CD4-positive, alpha-beta T cell treated with Interleukin-4 for 4 hours (primary cell): ENCODE measurements around the gene PPP1R37.

ENCODE experiments used
- DNase-seq: peaks from one replicate; pipeline ENCODE4 v3.0.0-alpha.2; 2020

The PPP1R37 gene, protein sequence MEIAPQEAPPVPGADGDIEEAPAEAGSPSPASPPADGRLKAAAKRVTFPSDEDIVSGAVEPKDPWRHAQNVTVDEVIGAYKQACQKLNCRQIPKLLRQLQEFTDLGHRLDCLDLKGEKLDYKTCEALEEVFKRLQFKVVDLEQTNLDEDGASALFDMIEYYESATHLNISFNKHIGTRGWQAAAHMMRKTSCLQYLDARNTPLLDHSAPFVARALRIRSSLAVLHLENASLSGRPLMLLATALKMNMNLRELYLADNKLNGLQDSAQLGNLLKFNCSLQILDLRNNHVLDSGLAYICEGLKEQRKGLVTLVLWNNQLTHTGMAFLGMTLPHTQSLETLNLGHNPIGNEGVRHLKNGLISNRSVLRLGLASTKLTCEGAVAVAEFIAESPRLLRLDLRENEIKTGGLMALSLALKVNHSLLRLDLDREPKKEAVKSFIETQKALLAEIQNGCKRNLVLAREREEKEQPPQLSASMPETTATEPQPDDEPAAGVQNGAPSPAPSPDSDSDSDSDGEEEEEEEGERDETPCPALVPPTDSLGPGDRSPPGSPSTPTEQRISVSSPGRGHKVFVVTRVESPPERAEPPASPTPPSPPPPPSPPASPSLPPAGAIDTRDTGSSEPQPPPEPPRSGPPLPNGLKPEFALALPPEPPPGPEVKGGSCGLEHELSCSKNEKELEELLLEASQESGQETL

GRCh38 chr19:45092747-45093678 is at the start of gene PPP1R37:
TSS of gene PPP1R37 (plus strand) at chr19:45093179. CDS start at chr19:45093326, 147 bp downstream.
- DNase-seq: peak; percentile 97

- no peak for DNase-seq
Measured at GRCh38 chr19:45045671-45046353, 47.2 kb upstream of the PPP1R37 start.

DNA sequence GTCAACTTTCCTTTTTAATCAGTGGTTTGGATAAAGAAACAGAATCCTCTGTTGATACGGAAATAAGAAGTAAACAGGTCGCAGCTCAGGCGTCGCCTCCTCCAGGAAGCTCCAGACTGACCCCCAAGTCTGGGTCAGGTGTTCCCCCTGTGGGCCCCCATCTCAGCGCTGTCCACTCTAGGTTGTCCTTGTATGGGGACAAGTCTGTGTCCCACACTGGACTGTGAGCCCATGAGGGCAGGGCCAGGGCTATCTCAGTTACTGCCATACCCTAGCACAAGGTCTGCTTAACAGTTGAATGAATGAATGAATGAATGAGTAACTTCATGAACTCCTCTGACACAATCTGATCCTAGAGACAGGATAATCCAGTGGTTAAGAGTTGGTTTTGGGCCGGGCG is 46.6 kb upstream of the PPP1R37 start:
- no peak for DNase-seq

GRCh38 chr19:45047188-45047797 is 45.7 kb upstream of the PPP1R37 start:
- DNase-seq: no peak

DNA sequence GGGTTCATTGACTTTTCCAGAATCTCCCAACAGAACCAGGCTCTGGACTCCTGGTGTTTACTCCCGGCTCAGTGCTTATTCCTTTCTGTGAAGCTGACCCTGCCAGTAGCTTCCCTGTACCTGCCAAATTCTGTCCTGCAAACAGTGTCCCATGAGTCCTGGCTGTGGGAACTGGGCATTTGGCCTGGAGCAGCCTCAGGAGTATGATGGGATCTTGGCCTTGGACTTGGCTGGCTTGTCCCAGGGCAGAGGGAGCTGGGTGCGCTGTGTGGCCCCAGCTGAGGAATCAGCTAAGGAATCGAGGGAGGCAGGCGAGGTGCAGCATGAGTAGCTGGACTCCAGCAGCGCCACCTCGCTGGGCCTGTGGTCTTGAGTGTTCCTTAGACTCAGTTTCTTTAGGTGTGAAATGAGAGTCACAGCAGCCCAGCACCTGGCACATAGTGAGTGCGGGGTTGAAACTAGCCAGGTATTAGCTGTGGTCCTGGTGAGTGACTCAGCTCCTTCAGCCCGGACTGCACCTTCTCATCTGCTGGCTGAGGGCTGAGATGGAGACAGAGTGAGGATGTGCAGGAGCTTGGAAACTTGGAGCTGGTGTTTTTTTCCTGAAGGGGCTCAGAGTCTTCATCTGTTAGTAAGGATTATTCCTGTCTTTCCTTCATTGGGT is 43.8 kb upstream of the PPP1R37 start:
- DNase-seq: no peak

DNA sequence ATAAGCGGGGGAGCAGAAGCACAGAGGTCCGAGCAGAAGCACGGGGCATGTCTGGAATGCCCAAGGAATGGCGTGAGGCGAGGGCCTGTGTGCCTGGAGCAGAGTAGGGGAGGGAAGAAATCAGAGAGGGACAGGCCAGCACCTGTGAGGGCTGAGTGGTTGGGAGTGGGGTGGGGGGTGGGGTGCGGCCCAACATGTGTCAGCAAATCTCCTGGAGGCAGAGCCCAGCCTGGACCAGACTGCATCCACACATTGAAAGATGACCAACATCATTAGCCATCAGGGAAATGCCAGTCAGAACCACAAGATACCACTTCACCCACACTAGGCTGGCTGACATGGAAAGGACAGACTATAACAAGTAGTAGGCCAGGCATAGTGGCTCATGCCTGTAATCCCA is 42.9 kb upstream of the PPP1R37 start:
- DNase-seq: no peak

DNA sequence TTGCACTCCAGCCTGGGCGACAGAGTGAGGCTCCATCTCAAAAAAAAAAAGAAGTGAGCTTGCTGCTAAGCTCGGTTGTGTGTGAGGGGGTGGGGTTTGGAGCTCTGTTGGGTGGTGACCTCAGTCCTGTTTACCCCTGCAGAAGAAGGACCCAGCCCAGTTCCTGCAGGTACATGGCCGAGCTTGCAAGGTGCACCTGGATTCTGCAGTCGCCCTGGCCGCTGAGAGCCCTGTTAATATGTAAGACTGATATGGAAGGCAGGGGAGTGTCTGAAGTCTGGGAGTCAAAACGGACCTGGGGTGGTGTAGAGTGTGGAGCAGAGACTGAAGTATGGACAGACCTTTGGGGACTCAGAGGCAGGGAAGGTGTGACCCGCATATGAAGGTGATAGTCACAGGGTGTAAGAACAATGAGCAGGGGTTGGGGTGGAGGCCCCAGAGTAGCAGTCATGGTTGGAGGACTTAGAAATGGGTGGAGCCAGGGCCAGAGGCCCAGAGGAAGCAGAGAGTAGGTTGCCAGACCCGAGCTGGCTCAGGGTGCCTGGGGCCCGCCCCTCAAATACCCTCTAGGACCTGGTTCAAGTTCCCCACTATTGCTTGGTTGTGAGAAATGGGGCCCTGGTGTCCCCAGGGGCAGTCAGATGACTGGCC is 40.9 kb upstream of the PPP1R37 start:
- no peak for DNase-seq

- no peak for DNase-seq
Measured at GRCh38 chr19:45056831-45057230, 36.1 kb upstream of the PPP1R37 start.

DNA sequence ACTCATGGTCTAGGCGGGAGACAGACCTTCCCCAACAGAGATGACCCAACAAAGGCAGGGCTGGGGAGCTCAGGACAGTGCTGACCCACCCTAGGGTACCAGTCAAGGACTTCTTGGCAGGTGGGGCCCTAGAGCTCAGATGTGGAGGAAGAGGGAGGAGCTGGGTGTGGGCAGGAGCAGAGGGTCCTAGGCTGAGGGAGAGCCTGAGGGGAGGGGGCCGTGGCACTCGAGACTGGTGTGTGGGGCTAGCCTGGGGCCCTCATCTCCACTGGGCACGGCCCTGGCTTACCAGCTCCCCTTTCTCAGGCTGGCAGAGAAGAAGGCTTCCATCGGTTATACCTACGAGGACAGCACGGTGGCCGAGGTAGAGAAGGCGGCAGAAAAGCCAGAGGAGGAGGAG is 35.5 kb upstream of the PPP1R37 start:
- DNase-seq: no peak

GRCh38 chr19:45058622-45059159 is 34.3 kb upstream of the PPP1R37 start:
- no peak for DNase-seq

DNA sequence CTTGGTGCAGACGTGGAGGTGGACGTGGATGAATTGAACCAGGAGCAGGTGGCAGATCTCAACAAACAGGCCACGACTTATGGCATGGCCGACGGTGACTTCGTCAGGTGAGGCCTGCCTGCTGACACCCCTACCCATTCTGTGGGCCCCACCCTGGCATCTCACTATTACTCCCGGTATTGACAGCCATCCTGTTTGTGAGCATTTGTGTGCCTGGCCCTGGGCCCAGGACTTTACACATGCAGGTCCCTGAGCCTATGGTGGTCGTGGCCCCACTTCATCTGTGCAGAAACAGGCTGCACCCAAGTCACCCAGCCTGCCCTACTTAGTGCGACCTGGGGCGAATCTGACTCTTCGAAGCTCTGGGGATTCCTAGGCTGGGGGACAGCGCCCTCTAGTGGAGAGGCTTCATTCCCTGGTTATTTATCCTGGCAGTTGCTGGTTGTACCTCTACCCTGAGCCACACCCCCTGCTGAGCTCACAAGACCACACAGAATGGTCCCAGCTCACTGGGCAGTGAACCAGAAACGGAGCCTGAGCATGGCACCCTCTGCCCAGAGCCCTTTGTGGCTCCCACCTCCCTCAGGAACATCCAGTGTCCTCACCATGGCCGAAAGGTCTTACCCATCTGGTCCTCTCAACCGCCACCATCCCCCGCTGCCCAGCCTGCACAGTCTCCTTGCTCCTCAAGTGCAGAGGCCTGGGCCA is 33.6 kb upstream of the PPP1R37 start:
- peak; percentile 78 for DNase-seq

- DNase-seq: no peak
Measured at GRCh38 chr19:45061965-45062364, 31.0 kb upstream of the PPP1R37 start.

- DNase-seq: no peak
Measured at GRCh38 chr19:45063851-45064801, 28.9 kb upstream of the PPP1R37 start.

DNA sequence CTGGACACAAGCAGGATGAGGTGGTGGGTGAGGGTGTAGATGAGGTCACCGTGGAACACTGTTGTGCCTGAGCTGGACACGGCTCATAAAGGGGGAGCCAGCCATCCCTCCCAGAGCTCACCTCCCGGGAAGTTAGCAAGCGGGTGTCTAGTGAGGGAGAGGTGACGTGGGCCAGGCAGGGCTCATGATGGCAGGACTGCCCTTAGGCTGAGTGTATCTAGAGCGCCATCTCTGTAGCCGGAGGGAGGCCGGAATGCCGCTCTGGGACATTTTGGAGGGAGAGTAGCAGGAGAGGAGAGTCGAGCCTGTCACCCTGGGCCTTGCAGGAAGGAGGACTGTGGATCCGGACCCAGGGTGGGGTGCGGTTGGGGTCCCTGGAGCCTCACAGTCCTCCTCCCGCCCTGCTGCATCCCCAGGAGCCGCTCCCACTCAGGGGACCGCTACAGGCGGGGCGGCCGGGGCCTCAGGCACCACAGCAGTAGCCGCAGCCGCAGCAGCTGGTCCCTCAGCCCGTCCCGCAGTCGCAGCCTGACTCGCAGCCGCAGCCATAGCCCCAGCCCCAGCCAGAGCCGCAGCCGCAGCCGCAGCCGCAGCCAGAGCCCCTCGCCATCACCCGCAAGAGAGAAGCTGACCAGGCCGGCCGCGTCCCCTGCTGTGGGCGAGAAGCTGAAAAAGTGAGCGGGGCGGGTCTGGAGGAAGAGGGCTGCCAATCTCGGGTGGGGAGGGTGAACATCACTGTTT is 25.9 kb upstream of the PPP1R37 start:
- no peak for DNase-seq

GRCh38 chr19:45068041-45068440 is 24.9 kb upstream of the PPP1R37 start:
- no peak for DNase-seq

DNA sequence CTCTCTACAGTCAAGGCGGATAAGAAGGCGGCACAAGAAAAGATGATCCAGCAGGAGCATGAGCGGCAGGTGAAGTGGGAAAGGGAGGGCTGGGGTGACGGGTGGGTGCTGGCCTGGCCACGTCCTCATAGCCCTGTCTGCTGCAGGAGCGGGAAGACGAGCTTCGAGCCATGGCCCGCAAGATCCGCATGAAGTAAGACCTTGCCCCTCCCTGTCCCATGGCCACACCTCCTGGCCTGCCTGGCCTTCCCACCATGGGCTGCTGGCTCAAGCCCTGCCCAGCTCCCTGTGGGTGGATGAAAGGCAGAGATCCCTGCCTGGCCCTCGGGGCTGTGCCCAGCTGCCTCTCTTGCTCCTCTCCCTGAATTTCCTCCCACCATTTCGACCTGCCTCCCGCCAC is 23.9 kb upstream of the PPP1R37 start:
- no peak for DNase-seq

- DNase-seq: no peak
Measured at GRCh38 chr19:45070214-45070613, 22.8 kb upstream of the PPP1R37 start.
